ENCODE results near the gene C12orf43.

DNA sequence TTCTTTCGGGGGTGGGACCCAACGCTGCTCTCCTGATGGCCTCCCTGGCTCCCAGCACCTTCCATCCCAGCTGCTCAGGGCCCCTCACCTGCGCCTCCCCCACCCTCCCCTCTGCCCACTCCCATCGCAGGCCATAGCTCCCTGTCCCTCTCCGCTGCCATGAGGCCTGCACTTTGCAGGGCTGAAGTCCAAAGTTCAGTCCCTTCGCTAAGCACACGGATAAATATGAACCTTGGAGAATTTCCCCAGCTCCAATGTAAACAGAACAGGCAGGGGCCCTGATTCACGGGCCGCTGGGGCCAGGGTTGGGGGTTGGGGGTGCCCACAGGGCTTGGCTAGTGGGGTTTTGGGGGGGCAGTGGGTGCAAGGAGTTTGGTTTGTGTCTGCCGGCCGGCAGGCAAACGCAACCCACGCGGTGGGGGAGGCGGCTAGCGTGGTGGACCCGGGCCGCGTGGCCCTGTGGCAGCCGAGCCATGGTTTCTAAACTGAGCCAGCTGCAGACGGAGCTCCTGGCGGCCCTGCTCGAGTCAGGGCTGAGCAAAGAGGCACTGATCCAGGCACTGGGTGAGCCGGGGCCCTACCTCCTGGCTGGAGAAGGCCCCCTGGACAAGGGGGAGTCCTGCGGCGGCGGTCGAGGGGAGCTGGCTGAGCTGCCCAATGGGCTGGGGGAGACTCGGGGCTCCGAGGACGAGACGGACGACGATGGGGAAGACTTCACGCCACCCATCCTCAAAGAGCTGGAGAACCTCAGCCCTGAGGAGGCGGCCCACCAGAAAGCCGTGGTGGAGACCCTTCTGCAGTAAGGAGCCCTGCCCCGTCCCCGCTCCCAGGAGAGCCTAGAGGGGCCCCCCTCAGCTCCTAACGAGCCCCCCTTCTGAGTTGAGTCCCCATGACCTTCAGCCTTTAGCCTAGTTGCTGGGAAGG, 37.7 kb downstream of the C12orf43 start, which contains the start of gene HNF1A:
- no peak for TF ChIP-seq CTCF (IDR thresholded peaks at IDR 0.05; ENCODE audit: insufficient read depth, low read length)
- no peak for TF ChIP-seq GABPA (IDR thresholded peaks at IDR 0.05; ENCODE audit: low read depth)
- TF ChIP-seq POLR2AphosphoS5 (IDR thresholded peaks at IDR 0.05; ENCODE audit: low read depth) = no peak
- no peak for TF ChIP-seq SPI1 (IDR thresholded peaks at IDR 0.05; ENCODE audit: borderline replicate concordance, low read depth)
- no peak for TF ChIP-seq REST (IDR thresholded peaks at IDR 0.05; ENCODE audit: insufficient replicate concordance, low read depth)

Data from HL-60 (cell line).